IPS-11a (cell line): ENCODE measurements around the gene USP50.
"Not testable (repeated sequence)": the region's sequence is repeated elsewhere in the genome, so short reads cannot be mapped to it uniquely, and the experiment has no call there.

Source experiments
- H3K4me3 ChIP-seq: one replicate; pipeline ENCODE4 v1.5.1; 2013; ENCODE audit warnings: low read depth, low read length, control low read depth

USP50 gene

DNA sequence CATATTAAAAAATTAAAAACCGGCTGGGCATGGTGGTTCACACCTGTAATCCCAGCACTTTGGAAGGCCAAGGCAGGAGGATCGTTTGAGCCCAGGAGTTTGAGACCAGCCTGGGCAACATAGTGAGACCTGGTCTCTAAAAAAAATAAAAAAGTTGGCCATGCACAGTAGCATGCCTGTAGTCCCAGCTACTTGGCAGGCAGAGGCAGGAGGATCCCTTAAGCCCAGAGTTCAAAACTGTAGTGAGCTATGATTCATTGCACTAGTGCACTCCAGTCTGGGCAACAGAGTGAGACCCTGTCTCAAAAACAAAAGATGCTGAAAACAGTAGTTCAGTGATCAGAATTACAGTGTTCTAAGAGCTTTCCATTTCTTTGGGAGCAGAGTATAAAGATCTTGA lies 40.8 kb downstream of the USP50 start:
- not testable (repeated sequence) for H3K4me3 ChIP-seq

DNA sequence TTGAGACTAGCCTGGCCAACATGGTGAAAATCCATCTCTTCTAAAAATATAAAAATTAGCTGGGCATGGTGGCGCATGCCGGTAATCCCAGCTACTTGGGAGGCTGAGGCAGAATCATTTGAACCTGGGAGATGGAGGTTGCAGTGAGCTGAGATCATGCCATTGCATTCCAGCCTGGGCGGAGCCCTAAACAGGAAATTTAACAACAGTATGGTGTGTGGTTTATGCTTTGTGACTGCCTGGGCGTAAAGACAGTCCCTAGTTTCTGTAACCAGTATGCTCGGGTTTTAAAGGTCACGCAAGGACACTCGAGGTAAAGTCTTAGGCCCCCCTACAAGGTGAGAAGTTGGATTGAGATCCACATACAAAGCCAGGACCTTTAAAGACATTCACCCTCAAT lies 43.3 kb downstream of the USP50 start:
- H3K4me3 ChIP-seq = no peak overlapping the region

DNA sequence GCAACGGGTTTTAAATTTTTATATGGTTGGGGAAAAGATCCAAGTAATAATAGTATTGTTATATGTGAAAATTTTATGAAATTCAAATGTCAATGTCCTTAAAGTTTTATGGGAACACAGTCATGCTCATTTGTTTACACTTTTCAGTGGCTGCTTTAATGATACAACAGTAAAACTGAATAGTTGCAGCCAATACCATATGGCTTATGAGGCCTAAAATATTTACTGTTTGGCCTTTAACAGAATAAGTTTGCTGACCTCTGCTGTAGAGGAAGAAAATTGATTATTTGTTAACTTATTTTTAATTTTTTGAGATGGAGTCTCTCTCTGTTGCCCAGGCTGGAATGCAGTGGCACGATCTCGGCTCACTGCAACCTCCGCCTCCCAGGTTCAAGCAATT lies 44.7 kb downstream of the USP50 start:
- no peak overlapping the region for H3K4me3 ChIP-seq

DNA sequence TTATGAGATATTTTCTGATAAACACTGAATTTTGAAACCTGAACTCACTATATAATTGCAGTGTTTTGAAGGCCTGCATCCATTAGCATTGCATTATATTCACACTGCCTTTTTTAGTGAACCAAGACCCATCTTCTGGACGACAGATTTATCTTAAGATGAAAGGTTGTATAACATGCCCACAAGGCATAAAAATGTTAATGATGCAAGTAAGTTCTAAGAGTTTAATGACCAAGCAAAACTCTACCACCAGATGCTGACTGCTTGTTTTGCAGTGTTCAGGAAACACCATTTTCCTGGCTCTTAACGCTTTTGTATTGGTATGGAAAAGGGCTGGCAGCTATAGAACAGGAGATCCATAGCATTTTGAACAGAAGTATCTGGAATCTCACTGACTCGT lies 46.1 kb downstream of the USP50 start:
- H3K4me3 ChIP-seq = no peak overlapping the region

DNA sequence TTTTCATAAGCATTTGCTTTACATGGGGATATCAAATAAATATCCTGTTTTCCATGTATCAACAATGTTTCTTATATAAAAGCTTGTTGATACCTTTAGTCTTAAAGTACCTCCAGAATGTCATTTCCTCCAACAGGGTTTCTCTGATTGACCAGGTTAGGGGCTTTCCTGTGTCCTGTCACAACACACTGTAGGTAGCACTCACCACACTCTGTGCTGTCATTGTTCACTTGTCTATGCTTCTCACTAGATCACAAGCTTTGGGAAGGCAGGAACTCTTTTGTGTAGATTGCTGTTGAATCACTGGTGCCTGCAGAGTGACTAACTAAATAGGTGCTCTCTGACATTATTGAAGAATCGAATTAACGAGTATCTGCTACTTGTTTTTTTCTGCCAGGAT lies 49.8 kb downstream of the USP50 start:
- no peak overlapping the region for H3K4me3 ChIP-seq

DNA sequence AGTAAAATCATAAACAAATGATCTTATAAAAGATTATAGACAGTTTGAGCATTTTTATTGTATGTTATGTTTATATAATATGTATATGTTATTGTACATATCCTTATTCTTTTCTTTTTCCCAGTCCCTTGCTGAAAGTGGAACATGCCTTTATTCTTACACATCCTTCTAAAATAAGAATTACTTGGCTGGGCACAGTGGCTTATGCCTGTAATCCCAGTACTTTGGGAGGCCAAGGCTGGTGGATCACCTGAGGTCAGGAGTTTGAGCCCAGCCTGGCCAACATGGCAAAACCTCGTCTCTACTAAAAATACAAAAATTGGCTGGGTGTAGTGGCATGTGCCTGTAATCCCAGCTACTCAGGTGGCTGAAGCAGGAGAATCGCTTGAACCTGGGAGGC lies 51.9 kb downstream of the USP50 start:
- not testable (repeated sequence) for H3K4me3 ChIP-seq

DNA sequence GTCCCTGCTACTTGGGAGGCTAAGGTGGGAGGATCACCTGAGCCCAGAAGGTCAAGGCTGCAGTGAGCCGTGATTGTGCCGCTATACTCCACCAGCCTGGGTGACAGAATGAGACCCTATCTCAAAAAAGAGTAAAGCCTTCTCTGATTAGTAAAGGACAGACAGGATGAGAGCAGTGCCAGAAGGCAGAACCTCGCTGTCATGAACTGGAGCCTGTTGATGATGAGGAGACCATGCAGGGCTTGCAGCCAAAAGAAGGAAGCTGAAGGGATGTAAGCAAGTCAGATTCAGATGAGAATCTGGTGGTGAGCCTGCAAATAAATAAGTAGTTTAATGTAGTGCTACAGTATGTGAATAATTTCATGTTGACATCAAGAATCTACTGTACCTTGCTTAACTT lies 52.8 kb downstream of the USP50 start:
- H3K4me3 ChIP-seq = no peak overlapping the region

DNA sequence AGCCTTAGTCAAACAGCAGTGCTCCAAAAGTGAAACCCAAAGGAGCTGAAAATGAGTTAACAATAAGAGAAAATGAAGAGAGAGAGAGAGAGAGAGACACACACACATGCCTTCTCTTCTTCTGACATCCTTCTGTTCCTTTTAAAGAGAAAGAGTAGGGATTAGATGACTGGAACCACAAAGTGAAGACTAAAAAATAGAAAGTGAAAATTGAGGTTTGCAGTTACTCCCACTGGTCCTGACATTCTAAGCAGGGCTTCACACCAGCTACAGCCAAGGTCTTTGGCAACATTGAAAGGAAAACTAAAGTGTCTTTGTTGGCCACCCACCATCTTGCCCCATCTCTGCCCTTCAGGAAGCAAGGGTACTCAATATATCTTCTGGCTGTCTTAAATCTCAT lies 59.2 kb downstream of the USP50 start:
- H3K4me3 ChIP-seq = no peak overlapping the region

DNA sequence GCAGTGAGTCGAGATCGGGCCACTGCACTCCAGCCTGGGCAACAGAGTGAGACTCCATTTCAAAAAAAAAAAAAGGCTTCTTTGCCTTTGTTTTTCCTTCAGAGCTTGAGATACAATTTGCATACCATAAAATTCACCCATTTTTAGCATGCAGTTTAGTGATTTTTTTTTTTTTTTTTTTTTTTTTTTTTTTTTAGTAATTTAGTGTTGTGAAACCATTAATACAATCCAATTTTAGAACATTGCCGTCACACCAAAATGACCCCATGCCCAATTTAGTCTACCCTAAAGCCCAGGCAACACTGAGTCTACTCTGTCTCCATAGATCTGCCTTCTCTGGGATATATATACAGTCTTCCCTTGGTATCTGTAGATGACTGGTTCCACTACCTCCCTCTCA lies 61.1 kb downstream of the USP50 start:
- no peak overlapping the region for H3K4me3 ChIP-seq

DNA sequence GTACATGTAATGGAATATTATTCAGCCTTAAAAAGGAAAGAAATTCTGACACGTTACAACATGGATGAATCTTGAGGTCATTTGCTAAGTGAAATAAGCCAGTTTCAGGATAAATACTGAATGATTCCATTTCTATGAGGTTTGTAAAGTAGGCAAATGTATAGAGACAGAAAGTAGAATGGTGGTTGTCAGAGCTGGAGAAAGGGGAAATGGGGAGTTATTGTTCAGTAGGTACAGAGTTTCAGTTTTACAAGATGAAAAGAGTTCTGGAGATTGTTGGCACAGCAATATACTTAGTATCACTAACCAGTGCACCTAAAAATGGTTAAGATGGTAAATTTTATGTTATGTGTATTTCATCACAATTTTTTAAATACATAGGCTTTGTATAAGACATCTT lies 61.7 kb downstream of the USP50 start:
- no peak overlapping the region for H3K4me3 ChIP-seq

DNA sequence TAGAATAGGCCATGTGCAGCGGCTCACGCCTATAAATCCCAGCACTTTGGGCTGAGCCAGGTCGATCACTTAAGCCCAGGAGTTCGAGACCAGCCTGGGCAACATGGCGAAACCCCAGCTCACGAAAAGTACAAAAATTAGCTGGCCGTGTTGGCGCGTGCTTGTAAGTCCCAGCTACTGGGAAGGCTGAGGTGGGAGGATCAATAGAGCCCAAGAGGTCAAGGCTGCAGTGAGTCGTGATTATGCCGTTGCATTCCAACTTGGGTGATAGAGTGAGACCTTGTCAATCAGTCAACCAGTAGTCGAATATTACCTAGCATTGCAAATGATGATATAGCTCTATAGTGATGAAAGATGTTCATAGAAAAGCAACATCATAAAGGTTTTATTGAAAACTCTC lies 70.3 kb downstream of the USP50 start:
- H3K4me3 ChIP-seq = no peak overlapping the region

DNA sequence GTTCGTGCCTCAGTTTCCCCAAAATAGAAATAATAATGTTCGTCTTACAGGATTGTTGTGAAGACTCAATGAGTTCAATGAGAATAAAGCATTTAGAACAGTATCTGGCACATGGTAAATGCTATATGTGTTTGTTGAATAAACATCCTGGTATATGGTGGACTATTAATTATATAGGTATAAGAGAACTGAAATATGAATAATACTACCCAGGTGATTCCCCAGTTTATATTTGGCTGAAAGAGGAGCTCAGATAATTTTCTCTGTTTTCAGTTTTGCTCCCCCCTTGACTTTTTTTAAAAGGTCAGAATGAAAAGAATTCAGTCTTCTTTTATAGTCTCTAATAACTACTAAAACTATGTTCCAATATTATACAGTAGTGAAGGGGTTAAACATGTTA lies 75.4 kb downstream of the USP50 start:
- H3K4me3 ChIP-seq = no peak overlapping the region

DNA sequence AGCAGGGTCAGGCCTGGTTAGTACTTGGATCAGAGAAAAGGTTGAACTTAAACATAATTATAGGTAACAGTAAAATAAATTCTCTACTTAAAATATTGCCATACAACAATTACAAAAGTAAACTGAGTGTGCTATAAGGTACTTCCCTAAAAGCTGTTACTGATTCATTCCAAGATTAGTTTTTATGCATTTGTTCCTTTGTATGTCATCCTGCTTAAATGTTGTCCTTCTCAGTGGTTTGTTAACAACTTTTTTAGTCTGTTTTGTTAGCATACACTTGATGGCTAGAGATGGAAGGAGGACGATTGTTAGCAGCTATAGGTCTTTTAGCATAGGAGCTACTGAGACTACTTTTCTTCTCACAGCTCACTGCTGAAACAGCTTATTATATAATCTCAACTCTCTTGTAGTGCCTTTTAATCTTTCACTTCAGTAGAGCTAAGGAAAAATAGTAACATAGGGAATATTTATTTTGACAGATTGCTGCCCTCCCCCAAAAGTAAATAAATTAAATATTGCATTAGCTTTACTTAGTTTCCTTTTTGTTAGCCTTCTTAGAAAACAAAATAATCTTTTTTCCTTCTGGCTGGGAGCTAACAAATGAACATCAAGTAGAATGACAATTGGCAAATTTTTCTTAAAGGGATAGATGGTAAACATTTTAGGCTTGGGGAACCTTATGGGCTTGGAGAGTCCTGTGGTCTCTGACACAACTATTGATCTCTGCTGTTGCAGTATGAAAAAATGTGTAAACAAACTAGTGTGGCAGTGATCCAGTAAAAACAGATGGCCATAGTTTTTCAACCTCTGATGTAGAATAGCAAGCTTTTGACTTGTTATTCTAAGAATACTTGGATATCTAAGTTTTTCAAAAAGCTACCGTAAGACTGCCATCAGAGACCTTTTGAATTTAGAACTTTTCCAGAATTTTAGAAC lies 82.8 kb downstream of the USP50 start:
- no peak overlapping the region for H3K4me3 ChIP-seq

DNA sequence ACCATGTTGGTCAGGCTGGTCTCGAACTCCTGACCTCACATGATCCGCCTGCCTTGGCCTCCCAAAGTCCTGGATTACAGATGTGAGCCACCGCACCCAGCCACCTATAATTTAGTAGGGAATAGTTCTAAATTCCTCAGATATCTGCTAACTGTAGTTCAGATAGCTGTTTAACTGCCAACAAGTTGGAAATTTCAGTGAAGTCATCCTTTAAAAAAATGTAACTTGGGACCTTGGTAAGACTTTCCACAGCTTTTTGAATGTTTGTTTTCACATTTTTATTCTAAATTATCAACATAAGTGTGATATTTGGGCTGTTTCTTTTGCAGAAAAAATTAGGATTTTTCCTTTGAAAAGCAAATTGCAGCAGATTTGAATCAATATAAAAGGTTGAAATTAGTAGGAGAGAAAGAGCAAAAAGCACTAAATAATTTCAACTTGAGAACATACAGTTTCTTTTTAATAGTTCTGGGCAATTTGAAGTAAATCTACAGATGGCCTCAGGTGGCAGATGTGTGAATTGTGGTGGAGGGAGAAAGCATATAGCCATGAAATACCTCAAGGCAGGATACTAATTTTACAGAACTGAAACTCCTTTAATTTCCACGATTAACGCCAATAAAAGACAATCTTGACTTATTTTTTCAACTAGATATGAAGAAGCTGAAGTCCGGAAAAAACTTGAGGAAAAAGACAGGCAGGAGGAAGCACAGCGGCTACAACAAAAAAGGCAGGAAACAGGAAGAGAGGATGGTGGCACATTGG lies 87.9 kb downstream of the USP50 start:
- H3K4me3 ChIP-seq = no peak overlapping the region

DNA sequence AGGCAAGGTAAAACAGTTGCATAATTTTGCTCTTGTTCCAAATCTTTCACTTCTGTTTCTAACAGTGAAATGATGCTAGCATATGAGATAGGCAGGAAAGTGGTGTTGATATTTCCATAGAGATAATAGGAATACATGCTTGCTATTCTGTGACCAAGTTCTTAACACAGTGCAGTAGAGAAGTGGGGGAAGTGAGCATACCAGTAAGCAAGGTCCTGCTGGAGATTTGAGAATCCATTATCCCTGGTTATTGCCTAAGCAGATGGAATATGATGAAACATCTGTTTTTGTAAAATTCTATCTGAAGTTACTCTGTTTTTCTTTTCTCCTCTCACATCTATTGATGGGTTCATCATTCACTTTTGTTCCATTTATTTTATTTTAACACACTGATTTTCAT lies 93.5 kb downstream of the USP50 start:
- H3K4me3 ChIP-seq = no peak overlapping the region
